Muscle layer of colon (tissue), 2 donors: ENCODE data around the gene FGD5.

Source experiments
- H3K27ac ChIP-seq: one replicate; pipeline ENCODE4 v1.7.0; 2013; ENCODE audit warnings: low read depth, mild to moderate bottlenecking, low read length, moderate library complexity
- H3K27me3 ChIP-seq, 2 donors: one replicate each; pipeline ENCODE4 v1.7.0; 2013; ENCODE audit warnings: low read length in 2 of 2, mild to moderate bottlenecking in 2 of 2; ENCODE audit not compliant: insufficient read depth in 2 of 2, control insufficient read depth in 1 of 2
- H3K36me3 ChIP-seq: one replicate; pipeline ENCODE4 v1.7.0; 2013; ENCODE audit warnings: mild to moderate bottlenecking, low read length; ENCODE audit not compliant: insufficient read depth
- H3K4me1 ChIP-seq: one replicate; pipeline ENCODE4 v1.7.0; 2013; ENCODE audit warnings: mild to moderate bottlenecking, low read length; ENCODE audit not compliant: insufficient read depth
- H3K4me3 ChIP-seq, 2 donors: one replicate each; pipeline ENCODE4 v1.7.0; 2013; ENCODE audit warnings: low read length in 2 of 2, low read depth in 1 of 2, mild to moderate bottlenecking in 1 of 2, moderate library complexity in 1 of 2
- H3K9ac ChIP-seq: one replicate; pipeline ENCODE4 v1.7.0; 2013; ENCODE audit warnings: low read length
- H3K9me3 ChIP-seq: one replicate; pipeline ENCODE4 v1.7.0; 2013; ENCODE audit warnings: mild to moderate bottlenecking, low read length
- donor health status: abdominal sarcoma.
- donor health status: Adenocarcinoma of cecum.

The FGD5 gene

DNA sequence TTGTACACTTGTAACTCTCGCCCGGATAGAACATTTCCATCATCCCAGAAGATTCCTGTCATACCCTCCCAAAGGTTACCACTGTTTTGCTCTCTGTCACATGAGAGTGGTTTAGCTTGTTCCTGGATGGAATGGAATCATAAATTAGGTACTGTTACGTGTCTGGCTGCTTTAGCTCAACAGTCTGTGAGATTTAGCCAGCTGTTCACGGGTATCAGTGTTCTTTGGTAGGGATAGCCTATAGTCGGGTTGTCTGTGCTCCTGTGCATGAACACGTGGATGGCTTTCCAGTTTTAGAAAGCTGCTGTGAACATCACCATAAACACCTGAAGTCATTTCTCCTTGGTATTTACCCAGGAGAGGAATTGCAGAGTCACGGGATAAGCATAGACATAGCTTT, 70.4 kb downstream of the FGD5 start:
- no peaks in the 10 kb centered on the region for H3K9me3 ChIP-seq
- no peak overlapping the region for H3K9ac ChIP-seq
- no peaks in the 10 kb centered on the region for H3K36me3 ChIP-seq
- H3K27ac ChIP-seq, result no peak overlapping the region
- H3K4me1 ChIP-seq, result peaks cover 10% of the 10 kb centered on the region
- H3K27me3 ChIP-seq, result no peaks in the 10 kb centered on the region
- H3K4me3 ChIP-seq, result no peak overlapping the region

DNA sequence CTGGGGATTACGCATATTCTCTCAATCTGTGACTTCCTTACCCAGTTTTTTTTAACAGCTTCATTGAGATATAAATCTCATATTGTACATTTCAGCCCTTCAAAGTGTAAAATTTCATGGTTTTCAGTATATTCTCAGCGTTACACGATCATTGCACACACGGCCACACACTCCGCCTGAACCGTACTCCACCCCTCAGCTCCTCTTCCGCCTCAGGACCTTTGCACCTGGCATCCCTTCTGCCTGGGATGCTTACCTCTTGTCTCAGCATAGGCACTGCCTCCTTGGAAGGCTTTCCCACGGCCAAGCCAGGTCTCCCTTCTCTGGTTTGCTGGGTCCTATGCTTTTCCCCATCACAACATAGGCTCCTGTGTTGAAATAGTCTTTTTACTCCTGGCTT, 71.2 kb downstream of the FGD5 start:
- Histone ChIP-seq H3K36me3 (no peaks in the 10 kb centered on the region), H3K27ac (no peak overlapping the region), H3K4me3 (no peak overlapping the region), H3K27me3 (no peaks in the 10 kb centered on the region), H3K9ac (no peak overlapping the region), H3K4me1 (peaks cover 10% of the 10 kb centered on the region), H3K9me3 (no peaks in the 10 kb centered on the region)

DNA sequence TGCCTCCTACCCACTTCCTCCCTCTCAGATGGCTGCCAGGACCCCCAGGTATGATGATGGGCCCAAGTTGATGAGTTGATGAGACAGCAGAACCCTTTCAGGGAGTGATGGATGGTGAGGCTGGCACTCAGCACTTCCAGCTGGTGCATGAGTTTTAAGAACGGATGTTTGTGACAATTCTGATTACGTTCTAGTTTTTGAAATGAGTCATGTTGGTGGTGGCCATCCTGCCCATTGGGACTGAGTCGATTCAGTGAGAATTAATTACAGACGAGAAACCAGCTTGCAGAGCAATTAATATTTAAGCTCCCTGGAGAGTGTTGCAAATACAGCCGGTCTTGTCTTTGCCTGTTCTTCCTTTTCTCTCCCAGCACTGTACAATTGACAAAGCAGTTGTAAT, 71.7 kb downstream of the FGD5 start:
- no peak overlapping the region for H3K4me3 ChIP-seq
- H3K27ac ChIP-seq, result no peak overlapping the region
- H3K9ac ChIP-seq, result no peak overlapping the region
- H3K27me3 ChIP-seq, result no peaks in the 10 kb centered on the region
- no peaks in the 10 kb centered on the region for H3K36me3 ChIP-seq
- H3K9me3 ChIP-seq, result no peaks in the 10 kb centered on the region
- H3K4me1 ChIP-seq, result peaks cover 10% of the 10 kb centered on the region

DNA sequence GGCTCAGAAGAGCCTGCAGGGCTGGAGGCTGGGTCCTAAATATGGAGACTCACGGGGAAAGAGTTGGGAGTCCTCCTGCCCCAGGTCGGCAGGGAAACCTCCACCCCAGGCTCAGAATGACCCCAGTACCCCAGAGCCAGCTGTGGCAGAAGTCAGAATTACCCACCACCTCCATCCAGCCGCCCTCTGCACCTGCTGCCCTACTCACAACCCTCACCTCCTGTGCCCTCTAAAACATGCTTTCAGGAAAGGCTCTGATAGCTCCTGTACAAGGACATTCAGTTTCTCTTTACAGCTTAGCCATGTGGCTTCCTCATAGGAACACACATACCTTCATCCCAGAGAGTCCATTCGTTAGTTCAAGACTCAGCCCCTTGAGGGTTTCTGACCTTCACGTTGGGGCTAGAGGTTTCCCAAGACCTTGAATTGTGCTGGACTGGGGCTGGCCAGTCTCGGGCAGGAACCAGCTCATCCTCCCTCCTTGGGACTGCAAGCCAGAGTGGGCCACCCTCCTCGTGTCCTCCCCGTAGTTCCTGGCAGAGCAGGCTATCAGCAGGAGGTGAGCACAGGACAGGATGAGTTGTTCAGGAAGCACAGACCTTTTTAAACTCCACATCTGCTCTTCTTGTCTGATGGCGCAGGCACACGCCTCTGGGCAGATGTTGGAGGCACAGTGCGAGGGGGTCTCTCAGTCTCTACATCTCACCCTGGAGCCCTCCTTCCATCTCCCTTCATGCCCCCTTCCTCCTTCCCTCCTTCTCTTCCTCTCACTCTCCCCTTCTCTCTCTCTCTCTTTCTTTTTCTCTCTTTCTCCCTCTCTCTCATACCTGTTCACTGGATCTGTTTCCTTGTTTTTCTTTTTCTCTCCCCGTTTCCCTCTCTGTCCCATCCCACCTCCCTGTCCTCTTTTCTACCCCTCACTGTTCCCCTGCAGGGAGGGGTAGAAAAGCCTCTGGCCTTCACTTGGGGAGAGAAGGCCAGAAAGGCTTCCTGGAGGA, 72.7 kb downstream of the FGD5 start:
- Histone ChIP-seq H3K4me3 (no peak overlapping the region), H3K36me3 (no peaks in the 10 kb centered on the region), H3K27me3 (no peaks in the 10 kb centered on the region), H3K4me1 (peaks cover 10% of the 10 kb centered on the region), H3K9ac (no peak overlapping the region), H3K9me3 (no peaks in the 10 kb centered on the region), H3K27ac (no peak overlapping the region)

DNA sequence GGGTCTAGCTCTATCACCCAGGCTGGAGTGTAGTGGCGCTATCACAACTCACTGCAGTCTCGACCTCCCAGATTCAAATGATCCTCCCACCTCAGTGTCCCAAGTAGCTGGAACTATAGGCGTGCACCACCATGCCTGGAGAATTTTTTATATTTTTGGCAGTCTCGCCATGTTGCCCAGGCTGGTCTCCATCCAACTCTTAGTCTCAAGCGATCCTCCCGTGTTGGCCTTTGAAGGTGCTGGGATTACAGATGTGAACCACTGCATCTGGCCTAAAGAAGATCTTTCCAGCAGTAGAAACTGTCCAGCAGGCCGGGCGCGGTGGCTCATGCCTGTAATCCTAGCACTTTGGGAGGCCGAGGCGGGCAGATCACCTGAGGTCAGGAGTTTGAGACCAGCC, 73.5 kb downstream of the FGD5 start:
- no peaks in the 10 kb centered on the region for H3K27me3 ChIP-seq
- peaks cover 10% of the 10 kb centered on the region for H3K4me1 ChIP-seq
- no peak overlapping the region for H3K27ac ChIP-seq
- no peak overlapping the region for H3K4me3 ChIP-seq
- H3K9me3 ChIP-seq, result no peaks in the 10 kb centered on the region
- no peaks in the 10 kb centered on the region for H3K36me3 ChIP-seq
- no peak overlapping the region for H3K9ac ChIP-seq

DNA sequence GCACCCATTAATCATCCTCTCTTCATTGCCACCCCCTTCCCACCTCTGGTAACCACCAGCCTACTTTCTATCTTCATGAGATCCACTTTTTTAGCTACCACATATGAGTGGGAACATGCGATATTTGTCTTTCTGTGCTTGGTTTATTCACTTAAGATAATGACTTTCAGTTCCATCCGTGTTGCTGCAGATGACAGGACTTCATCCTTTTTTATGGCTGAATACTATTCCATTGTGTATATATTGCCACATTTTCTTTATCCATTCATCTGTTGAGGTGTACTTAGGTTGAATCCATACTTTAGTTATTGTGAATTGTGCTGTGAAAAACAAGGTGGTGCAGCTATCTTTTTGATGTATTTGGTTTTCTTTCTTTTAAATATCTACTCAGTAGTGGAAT, 75.3 kb downstream of the FGD5 start:
- no peaks in the 10 kb centered on the region for H3K9me3 ChIP-seq
- H3K4me1 ChIP-seq, result peaks cover 6% of the 10 kb centered on the region

DNA sequence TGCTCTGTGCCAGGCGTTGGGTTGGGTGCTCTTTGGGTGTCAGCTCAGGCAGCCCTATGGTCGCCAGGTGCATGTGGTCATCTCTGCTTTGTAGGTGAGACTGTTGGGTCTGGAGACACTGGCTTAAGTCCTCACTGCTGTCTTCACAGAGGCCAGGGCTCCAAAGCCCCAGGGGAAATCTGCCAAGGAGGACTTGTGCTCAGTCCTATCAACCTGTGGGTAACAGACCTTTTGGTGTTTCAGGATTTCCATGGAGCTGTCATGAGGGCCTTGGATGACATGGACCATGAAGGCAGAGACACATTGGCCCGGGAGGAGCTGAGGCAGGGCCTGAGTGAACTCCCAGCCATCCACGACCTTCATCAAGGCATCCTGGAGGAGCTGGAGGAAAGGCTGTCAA, 78.5 kb downstream of the FGD5 start:
- Histone ChIP-seq H3K9me3 (no peaks in the 10 kb centered on the region), H3K27me3 (no peaks in the 10 kb centered on the region), H3K27ac (no peak overlapping the region), H3K36me3 (no peaks in the 10 kb centered on the region), H3K9ac (no peak overlapping the region), H3K4me1 (no peaks in the 10 kb centered on the region), H3K4me3 (no peak overlapping the region)

More for the DNA sequence above, 75.3 kb downstream of the FGD5 start:
- Histone ChIP-seq H3K4me3 (no peak overlapping the region), H3K36me3 (no peaks in the 10 kb centered on the region), H3K9ac (no peak overlapping the region), H3K27ac (no peak overlapping the region), H3K27me3 (no peaks in the 10 kb centered on the region)

DNA sequence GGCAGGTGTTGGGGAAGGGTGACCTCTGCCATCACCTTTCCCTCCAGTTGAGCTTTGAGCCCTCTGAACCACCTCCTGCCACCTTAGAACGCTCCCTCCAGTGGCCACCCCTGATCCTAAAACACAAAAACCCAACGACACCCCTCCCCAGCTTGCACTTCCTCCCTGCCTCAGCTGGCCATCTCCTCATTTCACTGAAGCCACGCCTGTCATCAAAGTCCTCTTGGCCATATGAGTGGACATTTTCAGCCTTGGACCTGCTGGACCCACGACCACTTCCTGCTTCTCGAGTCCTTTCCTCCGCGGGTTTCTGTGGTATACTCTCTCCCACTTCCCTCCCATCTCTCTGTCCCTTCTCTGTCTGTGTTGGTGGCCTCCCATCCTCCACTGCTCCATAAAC, 80.2 kb downstream of the FGD5 start:
- no peak overlapping the region for H3K27ac ChIP-seq
- no peak overlapping the region for H3K4me3 ChIP-seq
- no peaks in the 10 kb centered on the region for H3K27me3 ChIP-seq
- no peaks in the 10 kb centered on the region for H3K9me3 ChIP-seq
- no peaks in the 10 kb centered on the region for H3K36me3 ChIP-seq
- no peak overlapping the region for H3K9ac ChIP-seq
- no peaks in the 10 kb centered on the region for H3K4me1 ChIP-seq

DNA sequence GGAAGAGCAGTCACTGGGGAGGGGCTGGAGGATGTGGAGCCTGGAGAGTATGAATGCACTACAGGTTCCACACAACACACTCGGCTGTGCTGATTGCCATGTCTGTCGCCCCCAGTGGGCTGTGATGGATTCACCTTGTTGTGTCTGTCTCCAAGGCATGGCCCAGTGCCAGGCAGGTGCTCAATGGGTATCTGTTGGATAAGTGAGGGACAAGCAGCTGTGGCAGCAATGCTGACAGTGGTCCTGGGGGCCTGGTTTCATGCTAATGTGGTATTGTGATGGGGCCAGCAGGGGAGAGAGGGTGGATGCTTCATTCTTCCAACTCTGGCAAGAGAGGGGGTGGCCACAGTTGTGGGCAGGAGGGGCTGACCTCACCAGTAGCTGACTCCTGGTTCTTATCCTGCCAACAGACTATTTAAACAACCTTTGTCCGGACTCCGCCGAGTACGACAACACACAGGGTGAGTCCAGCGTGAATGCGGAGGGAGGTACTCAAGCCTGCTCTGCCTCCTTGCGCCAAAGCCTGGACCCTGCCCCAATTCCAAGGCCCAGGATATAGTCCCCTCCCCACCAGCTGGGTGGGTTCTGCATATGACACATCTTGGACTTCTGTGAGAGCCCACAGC, 81.3 kb downstream of the FGD5 start:
- H3K27ac ChIP-seq, result no peak overlapping the region
- H3K27me3 ChIP-seq, result no peaks in the 10 kb centered on the region
- H3K4me3 ChIP-seq, result no peak overlapping the region
- H3K9ac ChIP-seq, result no peak overlapping the region
- no peaks in the 10 kb centered on the region for H3K9me3 ChIP-seq
- no peaks in the 10 kb centered on the region for H3K4me1 ChIP-seq
- no peaks in the 10 kb centered on the region for H3K36me3 ChIP-seq

DNA sequence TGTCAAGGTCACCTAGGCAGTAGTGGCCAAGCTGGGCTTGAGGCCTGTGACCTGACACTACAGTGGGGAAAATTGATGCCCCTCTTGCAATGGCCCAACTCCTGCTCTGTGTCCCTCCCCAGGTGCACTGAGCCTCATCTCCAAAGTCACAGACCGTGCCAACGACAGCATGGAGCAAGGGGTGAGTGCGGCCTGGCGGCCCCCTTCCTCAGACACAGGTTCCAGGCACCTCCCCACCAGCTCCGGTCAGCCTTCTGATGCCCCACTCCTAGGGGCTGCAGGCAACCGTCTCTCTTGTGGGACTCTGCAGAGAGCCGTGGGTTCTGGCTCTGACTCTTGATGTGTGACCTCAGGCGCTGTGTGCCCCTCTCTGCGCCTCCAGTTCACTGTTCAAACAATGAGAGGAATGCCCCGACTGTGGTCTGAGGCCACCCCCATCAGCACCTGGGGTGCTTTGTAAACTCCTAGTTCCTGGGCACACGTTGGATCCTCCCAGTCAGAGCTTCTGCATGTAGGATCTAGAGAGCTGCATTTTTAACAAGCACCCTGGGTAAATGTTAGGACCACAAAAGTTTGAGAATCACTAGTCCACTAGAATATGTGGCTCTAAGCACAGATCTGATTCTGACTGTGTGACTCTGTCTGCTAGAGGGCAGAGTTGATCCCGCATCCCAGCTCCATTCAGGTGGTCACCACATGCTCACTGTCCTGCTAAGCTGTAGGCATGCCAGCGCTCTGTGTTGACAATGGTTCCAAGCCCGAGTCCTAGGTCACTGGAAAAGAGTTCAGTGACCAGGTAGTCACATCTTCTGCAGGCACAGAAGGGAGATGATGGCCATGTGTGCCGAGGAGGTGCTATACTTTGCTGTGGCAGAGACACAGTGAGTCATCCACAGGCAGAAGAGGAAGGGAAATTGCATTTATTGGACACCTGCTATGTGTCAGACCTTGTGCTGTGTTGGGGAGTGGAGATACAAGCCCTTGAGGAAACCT, 82.4 kb downstream of the FGD5 start:
- Histone ChIP-seq H3K27me3 (no peaks in the 10 kb centered on the region), H3K9me3 (no peaks in the 10 kb centered on the region), H3K9ac (no peak overlapping the region), H3K4me1 (no peaks in the 10 kb centered on the region), H3K36me3 (no peaks in the 10 kb centered on the region), H3K4me3 (no peak overlapping the region), H3K27ac (no peak overlapping the region)

DNA sequence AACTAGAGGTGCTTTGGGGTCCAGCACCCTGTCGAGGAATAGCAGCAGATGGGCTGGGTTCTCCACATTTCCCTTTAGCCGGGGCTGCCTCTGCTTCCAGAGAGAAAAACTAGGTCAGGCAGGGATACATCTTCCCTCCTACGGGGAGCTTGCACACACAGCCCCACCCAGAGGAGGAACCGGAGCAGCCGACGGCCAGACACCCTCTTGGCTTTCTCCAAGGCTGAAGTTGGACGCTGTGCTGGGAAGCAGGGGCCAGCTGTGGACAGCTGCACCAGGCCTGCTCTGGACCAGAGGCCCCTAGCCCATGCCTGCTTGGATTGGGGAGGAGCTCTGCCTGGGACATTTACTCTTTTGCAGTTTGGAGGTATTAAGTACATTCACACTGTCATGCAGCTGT, 84.0 kb downstream of the FGD5 start:
- H3K27ac ChIP-seq, result no peak overlapping the region
- H3K9ac ChIP-seq, result no peak overlapping the region
- no peaks in the 10 kb centered on the region for H3K9me3 ChIP-seq
- no peaks in the 10 kb centered on the region for H3K4me1 ChIP-seq
- no peaks in the 10 kb centered on the region for H3K36me3 ChIP-seq
- no peak overlapping the region for H3K4me3 ChIP-seq
- H3K27me3 ChIP-seq, result no peaks in the 10 kb centered on the region
